Kidney epithelial cell (primary cell): ENCODE data around the gene CX3CL1. TPM values are rescaled to one million over a fixed set of nuclear protein-coding genes. Genes with fewer than 3 reads are reported as not detected.

Experiments
- DNase-seq: peaks from one replicate; pipeline ENCODE4 v3.0.0-alpha.2; 2010; ENCODE audit warnings: low read depth
- H3K27me3 ChIP-seq: 2 replicates; pipeline ENCODE4 v1.6.0; 2011; ENCODE audit warnings: low read length; ENCODE audit not compliant: control insufficient read depth, insufficient read depth
- H3K36me3 ChIP-seq: 2 replicates; pipeline ENCODE4 v1.5.1; 2011; ENCODE audit warnings: low read length; ENCODE audit not compliant: control insufficient read depth, insufficient read depth
- H3K4me3 ChIP-seq: 2 replicates; pipeline ENCODE4 v1.5.1; 2011; ENCODE audit warnings: low read depth, mild to moderate bottlenecking, control low read depth, low read length
- CTCF ChIP-seq: IDR thresholded peaks from 2 replicates; pipeline ENCODE4 v1.5.1; 2011; ENCODE audit warnings: mild to moderate bottlenecking, moderate library complexity, low read length, control low read depth, inconsistent platforms; ENCODE audit not compliant: insufficient read depth, poor library complexity, severe bottlenecking
- total RNA-seq: library from RNA; depleted of rRNA; stranded (reverse); fragments of >200 nt; gene quantifications from 2 replicates; pipeline ENCODE4 v1.2.3, GENCODE V29; 2015

Gene CX3CL1
- total RNA-seq, 1 donor from 2014 or later = 24.8 TPM

GRCh38 chr16:57434003-57434402, 61.7 kb downstream of the CX3CL1 start:
- TF ChIP-seq CTCF = no peak
- H3K27me3 ChIP-seq = no peaks in the 10 kb centered on the region
- no peak for DNase-seq
- H3K36me3 ChIP-seq = peaks cover 2% of the 10 kb centered on the region
- H3K4me3 ChIP-seq = no peak overlapping the region

Other genes with a start within 250 kb of the CX3CL1 start
- gene PSME3IP1, start 186.5 kb upstream of the CX3CL1 start, total RNA-seq = 93.4 and 94.5 TPM in 2 replicates
- gene RSPRY1, start 186.2 kb upstream of the CX3CL1 start, total RNA-seq = 42.7 and 59.1 TPM in 2 replicates
- gene ARL2BP, start 127.2 kb upstream of the CX3CL1 start, total RNA-seq = 70.4 and 78.3 TPM in 2 replicates
- gene PLLP, start 87.8 kb upstream of the CX3CL1 start, total RNA-seq = 11.9 and 12.6 TPM in 2 replicates
- gene CCL22, start 13.7 kb upstream of the CX3CL1 start, total RNA-seq = not detected in 2 replicates
- not detected in 2 replicates for gene CCL17, start 32.3 kb downstream of the CX3CL1 start, total RNA-seq
- gene CIAPIN1, start 74.9 kb downstream of the CX3CL1 start, total RNA-seq = 80.2 and 80.3 TPM in 2 replicates
- gene COQ9, start 75.0 kb downstream of the CX3CL1 start, total RNA-seq = 37.6 and 49.5 TPM in 2 replicates
- gene POLR2C, start 90.2 kb downstream of the CX3CL1 start, total RNA-seq = 70.4 and 73.0 TPM in 2 replicates
- 23.1 and 23.2 TPM in 2 replicates for gene DOK4, start 114.0 kb downstream of the CX3CL1 start, total RNA-seq
- 11.4 and 14.0 TPM in 2 replicates for gene CCDC102A, start 164.1 kb downstream of the CX3CL1 start, total RNA-seq
- gene ADGRG5, start 170.2 kb downstream of the CX3CL1 start, total RNA-seq = 1.0 and 2.5 TPM in 2 replicates